CD4-positive, alpha-beta T cell (primary cell): ENCODE results near the gene RWDD1. TPM values are rescaled to one million over a fixed set of nuclear protein-coding genes. Genes with fewer than 3 reads are reported as not detected.

Source experiments
- ATAC-seq: fragments of 200-7000 bp; cut with Tn5 transposase; one replicate; pipeline ENCODE4 v1.10.0; 2022; ENCODE audit warnings: mild to moderate bottlenecking; ENCODE audit not compliant: poor library complexity
- CTCF ChIA-PET: fragments of 350-600 bp; sonication (Branson Sonifier 250); formaldehyde crosslinking; loops from one replicate; lab custom pipeline; 2021; ENCODE audit warnings: antibody characterized with exemption, inconsistent platforms; lab: Charles Lee
- POLR2A ChIA-PET: fragments of 350-600 bp; sonication (Branson Sonifier 250); formaldehyde crosslinking; loops from one replicate; lab custom pipeline; 2021; ENCODE audit warnings: antibody characterized with exemption, inconsistent platforms; lab: Charles Lee
- DNase-seq, 14 experiments: peaks; one replicate each; pipeline ENCODE4 v3.0.0-alpha.2; 2013 to 2020; ENCODE audit warnings: mixed read lengths in 2 of 14
- H3K27ac ChIP-seq, 2 donors: one replicate each; pipeline versions ENCODE4 v1.5.1 to v1.7.0; 2013; ENCODE audit warnings: low read length in 2 of 2, low read depth in 1 of 2, mild to moderate bottlenecking in 1 of 2
- H3K27me3 ChIP-seq, 2 experiments: 1 replicate in 1 of 2; 2 replicates in 1 of 2; pipeline versions ENCODE4 v1.6.1 to v1.7.0; 2013; ENCODE audit warnings: low read length in 2 of 2, control low read depth in 1 of 2, mild to moderate bottlenecking in 1 of 2, moderate library complexity in 1 of 2; ENCODE audit not compliant: insufficient read depth in 2 of 2, control insufficient read depth in 1 of 2
- H3K36me3 ChIP-seq: one replicate; pipeline ENCODE4 v1.6.1; 2013; ENCODE audit warnings: low read length, control low read depth; ENCODE audit not compliant: insufficient read depth
- H3K4me1 ChIP-seq: one replicate; pipeline ENCODE4 v1.6.1; 2013; ENCODE audit warnings: low read length, control low read depth; ENCODE audit not compliant: insufficient read depth
- H3K4me3 ChIP-seq: one replicate; pipeline ENCODE4 v1.5.1; 2013; ENCODE audit warnings: mild to moderate bottlenecking, low read length, moderate library complexity
- H3K9me3 ChIP-seq, 2 experiments: 1 replicate in 1 of 2; 2 replicates in 1 of 2; pipeline versions ENCODE4 v1.6.1 to v1.7.0; 2013; ENCODE audit warnings: low read length in 2 of 2, mild to moderate bottlenecking in 2 of 2, control low read depth in 1 of 2, moderate library complexity in 1 of 2; ENCODE audit not compliant: control insufficient read depth in 1 of 2, insufficient read depth in 1 of 2
- H3K27ac Mint-ChIP-seq: one replicate; pipeline ENCODE4 v1.8.0; 2020; ENCODE audit warnings: mixed read lengths
- H3K27me3 Mint-ChIP-seq: one replicate; pipeline ENCODE4 v1.8.0; 2021; ENCODE audit warnings: mixed read lengths
- H3K36me3 Mint-ChIP-seq: one replicate; pipeline ENCODE4 v1.8.0; 2021; ENCODE audit warnings: low read depth, mixed read lengths
- H3K4me1 Mint-ChIP-seq: one replicate; pipeline ENCODE4 v1.8.0; 2021; ENCODE audit warnings: low read depth, mixed read lengths
- H3K4me3 Mint-ChIP-seq: one replicate; pipeline ENCODE4 v1.8.0; 2020; ENCODE audit warnings: mild to moderate bottlenecking, mixed read lengths
- H3K9me3 Mint-ChIP-seq: one replicate; pipeline ENCODE4 v1.8.0; 2020; ENCODE audit warnings: mixed read lengths
- CTCF ChIP-seq: fragments of 200-600 bp; IDR thresholded peaks from one replicate; pipeline ENCODE4 v1.8.0; 2022; ENCODE audit warnings: antibody characterized with exemption, mild to moderate bottlenecking
- intact Hi-C, 2 experiments: fragments of 100-400 bp; cut with DNase I in 1 of 2; cut with micrococcal nuclease in 1 of 2; formaldehyde crosslinking; loops; one replicate each; pipeline versions ENCODE4 v1.15.1 to v1.9.0; 2023 to 2025; cut with DNase I, micrococcal nuclease
- total RNA-seq, 174 experiments: library from RNA in 2 of 174; stranded (reverse) in 2 of 174; gene quantifications; one replicate each; pipeline ENCODE4 v1.2.3 and lab custom pipeline; 2021 to 2026

The RWDD1 gene
- total RNA-seq, 2 experiments from 2014 or later: 60.3 to 60.5 TPM

GRCh38 chr6:116611056-116611455 lies 39.8 kb downstream of the RWDD1 start:
- TF ChIP-seq CTCF: no peak
- POLR2A ChIA-PET: no interaction called here
- peaks cover 4% of the 10 kb centered on the region for H3K4me1 ChIP-seq
- H3K4me3 Mint-ChIP-seq: no peak overlapping the region
- H3K4me1 Mint-ChIP-seq: peaks cover 8% of the 10 kb centered on the region
- intact Hi-C loops: no loop called here
- no peaks in the 10 kb centered on the region for H3K36me3 ChIP-seq
- no peaks in the 10 kb centered on the region for H3K9me3 ChIP-seq
- CTCF ChIA-PET: no interaction called here
- no peak overlapping the region for H3K27ac ChIP-seq
- peaks cover 7% of the 10 kb centered on the region for H3K27me3 Mint-ChIP-seq
- H3K4me3 ChIP-seq: no peak overlapping the region
- peaks cover 6% of the 10 kb centered on the region for H3K36me3 Mint-ChIP-seq
- no peaks in the 10 kb centered on the region for H3K9me3 Mint-ChIP-seq
- no peak for ATAC-seq
- H3K27ac Mint-ChIP-seq: no peak overlapping the region
- DNase-seq: no peak
- no peaks in the 10 kb centered on the region for H3K27me3 ChIP-seq

GRCh38 chr6:116615937-116616736 lies 44.8 kb downstream of the RWDD1 start, which contains the start of gene RSPH4A:
RSPH4A (plus strand) TSS chr6:116616479; CDS start chr6:116616624, 145 bp downstream.
- ChIA-PET CTCF (interaction anchor here (0.9 kb wide), 2 partner anchors 14 to 180 kb away, joined by 3 to 4 read pairs; no protein-coding TSS in a partner anchor), POLR2A (interaction anchor here (0.9 to 1.6 kb wide), 2 partner anchors 29 to 45 kb away, joined by 3 to 10 read pairs; partner anchors contain the start of gene RWDD1)
- Mint-ChIP-seq H3K4me3 (peak within 1 kb of the TSS; percentile 85), H3K9me3 (no peaks in the 10 kb centered on the region), H3K27ac (peak within 1 kb of the TSS; percentile 0), H3K36me3 (no peaks in the 10 kb centered on the region), H3K27me3 (peaks cover 2% of the 10 kb centered on the region), H3K4me1 (peaks cover 19% of the 10 kb centered on the region)
- intact Hi-C loops: no loop called here
- no peak for TF ChIP-seq CTCF
- Histone ChIP-seq H3K27ac (no peak within 1 kb of the TSS), H3K4me3 (peak within 1 kb of the TSS; percentile 62), H3K4me1 (peaks cover 13% of the 10 kb centered on the region), H3K36me3 (no peaks in the 10 kb centered on the region), H3K27me3 (no peaks in the 10 kb centered on the region), H3K9me3 (no peaks in the 10 kb centered on the region)
- peak; percentile 95 for ATAC-seq
- peak; percentile 31 to 86 (median 48) for DNase-seq

- H3K9me3 ChIP-seq: no peaks in the 10 kb centered on the region
- CTCF ChIA-PET: interaction anchor here (0.9 kb wide), 2 partner anchors 13 to 180 kb away, joined by 3 to 4 read pairs; no protein-coding TSS in a partner anchor
- H3K27ac ChIP-seq: no peak overlapping the region
- H3K4me1 Mint-ChIP-seq: peaks cover 19% of the 10 kb centered on the region
- peaks cover 13% of the 10 kb centered on the region for H3K4me1 ChIP-seq
- H3K27me3 ChIP-seq: no peaks in the 10 kb centered on the region
- DNase-seq (peak in 7 of 14 experiments; percentile 1 to 38 (median 11)), ATAC-seq (peak; percentile 27)
- peak overlapping the region; percentile 62 for H3K4me3 ChIP-seq
- no peaks in the 10 kb centered on the region for H3K27me3 Mint-ChIP-seq
- intact Hi-C loops: no loop called here
- peak overlapping the region; percentile 0 for H3K27ac Mint-ChIP-seq
- no peaks in the 10 kb centered on the region for H3K36me3 Mint-ChIP-seq
- H3K4me3 Mint-ChIP-seq: peak overlapping the region; percentile 85
- no peak for TF ChIP-seq CTCF
- no peaks in the 10 kb centered on the region for H3K9me3 Mint-ChIP-seq
- H3K36me3 ChIP-seq: no peaks in the 10 kb centered on the region
- POLR2A ChIA-PET: interaction anchor here (0.9 to 1.6 kb wide), 2 partner anchors 28 to 46 kb away, joined by 3 to 10 read pairs; partner anchors contain the start of gene RWDD1
Measured at GRCh38 chr6:116616737-116617053, 45.4 kb downstream of the RWDD1 start.
